Measurements from ENCODE around the gene IFT27. TPM values are rescaled to one million over a fixed set of nuclear protein-coding genes. Genes with fewer than 3 reads are reported as not detected.
"Not testable (repeated sequence)": the region's sequence is repeated elsewhere in the genome, so short reads cannot be mapped to it uniquely, and the experiment has no call there.

The IFT27 gene
- total and polyA plus RNA-seq, 9 donors: 14.2 to 38.8 (median 28.4) TPM

GRCh38 chr22:36731916-36732315 is 44.0 kb downstream of the IFT27 start:
- no peak overlapping the region for H3K27ac ChIP-seq
- H3K36me3 ChIP-seq: no peaks in the 10 kb centered on the region
- no peak overlapping the region for H3K4me3 ChIP-seq
- H3K27me3 ChIP-seq: no peaks in the 10 kb centered on the region
- TF ChIP-seq CTCF (IDR thresholded peaks at IDR 0.05): no peak
- TF ChIP-seq EP300 (IDR thresholded peaks at IDR 0.05): no peak
- WGBS, 3 donors: 77 to 86% (median 79%) methylated on average over 5 of the region's 5 CpGs
- no peaks in the 10 kb centered on the region for H3K4me1 ChIP-seq (ENCODE audit: insufficient read depth)
- DNase-seq: no peak
- no peaks in the 10 kb centered on the region for H3K9me3 ChIP-seq
- intact Hi-C loops (cut with DNase I): no loop called here

GRCh38 chr22:36731321-36731720 is 44.6 kb downstream of the IFT27 start:
- DNase-seq; H3K27ac ChIP-seq; H3K4me3 ChIP-seq; H3K4me1 ChIP-seq (ENCODE audit: insufficient read depth); H3K36me3 ChIP-seq; H3K27me3 ChIP-seq; H3K9me3 ChIP-seq; intact Hi-C loops (cut with DNase I): not testable (repeated sequence)
- WGBS, 3 donors: 78 to 88% (median 85%) methylated on average over 6 of the region's 6 CpGs

GRCh38 chr22:36730176-36730858 is 45.6 kb downstream of the IFT27 start:
- Histone ChIP-seq H3K27ac (no peak overlapping the region), H3K4me1 (ENCODE audit: insufficient read depth) (no peaks in the 10 kb centered on the region), H3K27me3 (no peaks in the 10 kb centered on the region), H3K9me3 (no peaks in the 10 kb centered on the region), H3K36me3 (no peaks in the 10 kb centered on the region), H3K4me3 (no peak overlapping the region)
- TF ChIP-seq POLR2A (IDR thresholded peaks at IDR 0.05): no peak
- TF ChIP-seq CTCF (IDR thresholded peaks at IDR 0.05): no peak
- TF ChIP-seq EP300 (IDR thresholded peaks at IDR 0.05): no peak
- 81 to 84% (median 84%) methylated on average over 19 of the region's 19 CpGs for WGBS, 3 donors
- intact Hi-C loops (cut with DNase I): no loop called here
- DNase-seq: no peak

GRCh38 chr22:36729321-36729720 is 46.6 kb downstream of the IFT27 start:
- Histone ChIP-seq H3K4me3 (no peak overlapping the region), H3K27ac (no peak overlapping the region), H3K4me1 (ENCODE audit: insufficient read depth) (no peaks in the 10 kb centered on the region), H3K9me3 (no peaks in the 10 kb centered on the region), H3K27me3 (no peaks in the 10 kb centered on the region), H3K36me3 (no peaks in the 10 kb centered on the region)
- no peak for TF ChIP-seq CTCF (IDR thresholded peaks at IDR 0.05)
- TF ChIP-seq EP300 (IDR thresholded peaks at IDR 0.05): no peak
- TF ChIP-seq POLR2A (IDR thresholded peaks at IDR 0.05): no peak
- 66 to 71% (median 68%) methylated on average over 7 of the region's 7 CpGs for WGBS, 3 donors
- no peak for DNase-seq
- intact Hi-C loops (cut with DNase I): no loop called here

GRCh38 chr22:36728505-36728904 is 47.4 kb downstream of the IFT27 start:
- TF ChIP-seq CTCF (IDR thresholded peaks at IDR 0.05) (no peak), EP300 (IDR thresholded peaks at IDR 0.05) (no peak), POLR2A (IDR thresholded peaks at IDR 0.05) (no peak)
- Histone ChIP-seq H3K27ac (no peak overlapping the region), H3K4me1 (ENCODE audit: insufficient read depth) (no peaks in the 10 kb centered on the region), H3K4me3 (no peak overlapping the region), H3K27me3 (no peaks in the 10 kb centered on the region), H3K9me3 (no peaks in the 10 kb centered on the region), H3K36me3 (no peaks in the 10 kb centered on the region)
- WGBS, 3 donors: 61 to 73% (median 68%) methylated on average over 5 of the region's 5 CpGs
- intact Hi-C loops (cut with DNase I): no loop called here
- no peak for DNase-seq

Measured in ovary (tissue), 9 donors.